HG03354 (cell line): Measurements from ENCODE around the gene AGR3.

Experiments used
- ATAC-seq: cut with Tn5 transposase; IDR thresholded peaks from one replicate; pipeline ENCODE4 v1.9.1; 2021; ENCODE audit warnings: mild to moderate bottlenecking; ENCODE audit not compliant: unreplicated experiment, poor library complexity, severe bottlenecking

The AGR3 gene

GRCh38 chr7:16840094-16840493 lies 41.7 kb downstream of the AGR3 start:
- no peak for ATAC-seq

- no peak for ATAC-seq
These were observed 42.1 kb downstream of the AGR3 start for GRCh38 chr7:16839646-16840045.

- no peak for ATAC-seq
These were observed 42.9 kb downstream of the AGR3 start for GRCh38 chr7:16838891-16839290.

DNA sequence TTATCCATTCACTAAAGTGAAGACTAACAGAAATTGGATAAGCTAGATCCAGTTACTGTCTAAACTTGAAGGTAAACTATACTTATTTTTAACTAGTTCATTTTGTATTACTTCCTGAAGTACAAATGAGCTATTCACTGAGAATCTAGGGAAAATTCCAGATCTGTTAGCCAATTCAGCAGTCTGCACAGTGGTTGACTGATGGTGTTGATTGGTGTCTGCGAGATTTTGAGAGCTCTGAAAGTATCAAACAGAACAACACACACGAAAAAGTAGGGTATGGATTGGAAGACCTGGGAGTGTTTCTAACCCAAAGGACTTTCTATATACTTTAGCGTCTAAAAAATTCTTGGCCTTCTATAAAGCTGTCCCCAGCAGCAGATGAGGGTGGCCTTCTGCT lies 43.4 kb downstream of the AGR3 start:
- no peak for ATAC-seq

GRCh38 chr7:16836481-16836880 lies 45.3 kb downstream of the AGR3 start:
- ATAC-seq: no peak

GRCh38 chr7:16833373-16833772 lies 48.4 kb downstream of the AGR3 start:
- no peak for ATAC-seq

DNA sequence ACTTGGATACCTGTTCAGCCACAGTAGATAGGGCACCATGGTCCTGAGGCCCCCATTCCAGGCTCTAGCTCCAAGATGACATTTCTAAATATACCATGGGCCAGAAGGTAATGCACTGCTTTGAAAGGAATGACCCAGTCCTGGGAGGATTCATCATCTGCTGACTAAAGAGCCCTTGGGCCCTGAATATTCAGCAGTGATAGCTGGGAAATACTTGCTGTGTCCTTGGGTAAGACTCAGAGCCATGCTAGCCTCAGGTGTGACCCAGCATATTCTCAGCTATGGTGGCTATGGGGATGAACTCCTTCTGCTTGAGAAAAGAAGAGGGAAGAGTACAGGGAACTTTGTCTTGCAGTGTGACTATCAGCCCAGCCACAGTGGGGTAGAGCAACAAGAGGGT lies 55.7 kb downstream of the AGR3 start:
- ATAC-seq: no peak

DNA sequence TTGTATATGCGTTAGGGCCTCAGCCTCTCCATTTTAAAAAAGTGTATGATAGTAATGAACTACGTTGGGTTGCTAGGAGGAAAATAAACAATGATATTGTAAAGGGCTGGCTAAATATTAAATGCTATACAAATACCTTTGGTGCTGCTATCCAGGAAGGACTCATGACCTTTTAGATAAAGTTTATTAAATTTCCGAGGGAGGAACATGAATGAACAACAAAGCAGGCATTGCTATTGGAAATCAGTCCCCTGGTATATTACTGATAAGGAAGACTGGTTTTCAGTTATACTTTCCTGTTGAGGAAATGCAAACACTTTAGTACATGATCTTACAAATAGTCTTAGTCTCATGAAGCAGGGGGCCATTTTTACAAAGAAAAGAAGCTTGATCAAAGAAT lies 59.8 kb downstream of the AGR3 start:
- ATAC-seq: no peak

DNA sequence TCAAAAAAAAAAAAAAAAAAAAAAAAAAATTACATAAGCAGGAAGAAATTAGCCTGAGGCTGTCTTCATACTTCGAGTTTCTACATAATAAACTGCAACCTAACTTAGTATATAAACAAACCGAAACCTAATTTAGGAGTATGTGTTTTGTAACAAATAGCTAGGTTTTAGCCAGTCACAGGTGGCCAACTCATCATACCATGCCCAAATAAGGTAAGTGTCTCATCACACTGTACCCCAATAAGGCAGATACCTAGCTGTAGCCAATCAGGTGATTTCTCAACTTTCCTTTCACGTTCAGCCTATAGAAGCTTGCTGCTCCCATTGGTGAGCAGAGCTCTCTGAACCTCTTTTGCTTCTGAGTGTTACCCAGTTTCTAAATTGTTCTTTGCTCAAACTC lies 63.1 kb downstream of the AGR3 start:
- no peak for ATAC-seq

GRCh38 chr7:16817536-16817935 lies 64.2 kb downstream of the AGR3 start:
- no peak for ATAC-seq

- no peak for ATAC-seq
These were observed 65.0 kb downstream of the AGR3 start for GRCh38 chr7:16816824-16817223.

DNA sequence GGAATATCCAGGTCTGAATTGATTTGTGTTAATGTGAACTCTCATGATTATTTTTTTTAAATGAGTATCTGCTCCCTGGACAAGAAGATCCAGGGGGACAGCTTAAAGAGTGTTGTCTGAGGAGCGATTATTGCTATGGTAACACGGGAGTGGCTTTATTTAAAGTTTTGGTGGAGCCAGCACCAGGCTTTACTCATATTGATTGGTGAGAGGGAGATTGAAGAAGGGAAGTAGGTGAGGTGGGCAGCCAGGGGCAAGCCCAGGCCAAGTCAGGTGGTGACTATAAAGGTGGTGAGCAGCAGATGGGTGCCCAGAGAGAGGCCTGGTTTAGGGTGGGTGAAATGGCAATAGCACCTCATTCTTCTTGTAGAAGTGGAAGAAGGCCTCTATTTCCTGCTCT lies 66.8 kb downstream of the AGR3 start:
- no peak for ATAC-seq

DNA sequence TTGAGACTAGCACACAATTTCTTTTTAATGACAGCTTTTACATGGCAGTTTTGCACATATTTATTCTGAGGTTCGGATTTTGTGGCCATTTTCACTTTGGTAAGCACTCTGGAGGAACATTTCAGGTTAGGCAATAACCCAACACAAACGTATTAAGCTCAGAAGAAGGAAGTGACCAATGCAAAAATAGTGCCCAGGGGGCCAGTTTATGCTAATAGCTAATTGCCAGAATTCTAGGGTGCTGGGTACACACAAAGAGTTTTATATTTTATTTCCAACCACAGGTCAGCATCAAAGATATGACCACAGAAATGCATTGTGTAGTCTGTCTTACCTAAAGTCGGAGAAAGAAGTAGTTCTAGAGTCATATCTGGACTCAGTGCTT lies 68.6 kb downstream of the AGR3 start:
- ATAC-seq: no peak

GRCh38 chr7:16812542-16813231 lies 69.1 kb downstream of the AGR3 start:
- no peak for ATAC-seq

DNA sequence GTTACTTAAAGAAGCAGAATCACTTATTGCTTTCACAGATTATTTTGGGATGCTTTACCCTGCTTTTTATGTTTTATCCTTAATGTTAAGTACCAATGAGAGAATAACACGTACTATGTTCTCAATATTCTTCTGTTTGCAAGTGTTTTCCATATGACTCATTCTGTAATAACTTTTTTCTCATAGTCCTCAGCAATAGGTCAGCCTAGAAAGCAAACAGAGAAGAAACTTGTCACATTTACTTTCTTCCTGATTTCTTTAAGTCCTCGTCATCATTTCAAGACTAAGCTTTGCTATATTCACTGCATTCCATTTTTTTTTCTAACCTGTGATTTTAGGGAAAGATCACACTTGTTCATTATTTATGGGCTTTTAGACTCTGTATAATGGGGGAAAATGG lies 70.2 kb downstream of the AGR3 start:
- ATAC-seq: no peak

- ATAC-seq: no peak
These were observed 71.2 kb downstream of the AGR3 start for GRCh38 chr7:16810573-16810972.

DNA sequence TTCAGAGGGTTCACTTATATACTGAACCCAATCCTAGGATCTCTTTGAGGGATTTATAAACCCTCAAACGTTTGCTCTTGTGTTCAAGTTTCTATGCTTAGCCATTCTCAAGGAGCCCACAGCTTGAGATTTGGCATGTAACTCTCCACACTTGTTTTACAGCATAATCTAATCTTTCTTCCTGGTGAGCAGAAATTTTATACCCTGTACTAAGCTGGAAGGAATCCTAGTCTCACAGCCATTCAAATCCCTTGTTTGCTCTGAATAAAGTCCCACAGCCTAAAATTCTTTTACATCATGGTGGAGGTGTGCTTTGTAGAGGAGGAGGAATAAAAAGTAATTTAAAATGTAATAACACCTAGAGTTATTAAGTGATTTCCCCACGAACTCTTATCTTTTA lies 71.7 kb downstream of the AGR3 start:
- no peak for ATAC-seq
